Left cardiac atrium (tissue), 4 donors: ENCODE measurements around the gene CLC. TPM values are rescaled to one million over a fixed set of nuclear protein-coding genes. Genes with fewer than 3 reads are reported as not detected.
"Not testable (repeated sequence)": the region's sequence is repeated elsewhere in the genome, so short reads cannot be mapped to it uniquely, and the experiment has no call there.

ENCODE experiments used
- ATAC-seq, 2 donors: fragments of 200-7000 bp; cut with Tn5 transposase; one replicate each; pipeline ENCODE4 v1.9.1; 2020; ENCODE audit warnings: mild to moderate bottlenecking in 2 of 2, moderate library complexity in 2 of 2
- DNase-seq: peaks from one replicate; pipeline ENCODE4 v3.0.0-alpha.2; 2020
- intact Hi-C, 2 donors: fragments of 100-400 bp; cut with DNase I; formaldehyde crosslinking; loops; one replicate each; pipeline versions ENCODE4 v1.14.1 to v1.15.1; 2022 to 2023
- total RNA-seq, 2 donors: library from RNA; stranded (reverse); fragmentation: NEBNext Ultra II Directional; extraction: Animal tissue kit (Norgen Biotek cat#: 25700); gene quantifications; one replicate each; pipeline ENCODE4 v1.2.1, GENCODE V29; 2021
- donor health status: DM: no; HTN: yes; CAD: no.
- donor health status: DM: no; HTN: yes; CAD: no; lungs with severe emphysema.
- donor health status: DM: yes; HTN: yes; CAD: no.
- donor health status: Dilated cardiomyopathy.

Gene CLC
- total RNA-seq, 2 donors from 2014 or later: not detected

- DNase-seq: no peak
- intact Hi-C loops: no loop called here
- ATAC-seq: no peak
Observed at GRCh38 chr19:39733841-39734240, 4.0 kb downstream of the CLC start.

DNA sequence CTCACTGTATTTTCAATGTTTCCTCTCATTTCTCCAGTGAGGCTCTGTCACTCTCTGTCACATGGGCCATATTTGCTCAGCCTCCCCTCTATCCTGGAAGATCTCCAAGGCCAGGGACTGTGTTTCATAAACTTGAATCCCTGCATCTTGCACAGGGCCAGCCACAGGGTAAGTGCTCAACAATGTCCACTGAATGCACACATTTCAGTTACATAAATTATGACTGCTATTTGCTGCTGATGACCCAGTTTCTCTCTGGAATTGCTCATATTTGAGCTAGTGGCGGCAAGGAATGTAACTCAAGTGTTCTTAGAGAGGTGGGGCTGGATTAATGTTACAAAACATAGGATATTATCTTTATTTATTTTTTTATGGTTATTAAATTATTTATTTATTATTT lies 6.1 kb downstream of the CLC start:
- intact Hi-C loops: no loop called here
- no peak for DNase-seq
- no peak for ATAC-seq

DNA sequence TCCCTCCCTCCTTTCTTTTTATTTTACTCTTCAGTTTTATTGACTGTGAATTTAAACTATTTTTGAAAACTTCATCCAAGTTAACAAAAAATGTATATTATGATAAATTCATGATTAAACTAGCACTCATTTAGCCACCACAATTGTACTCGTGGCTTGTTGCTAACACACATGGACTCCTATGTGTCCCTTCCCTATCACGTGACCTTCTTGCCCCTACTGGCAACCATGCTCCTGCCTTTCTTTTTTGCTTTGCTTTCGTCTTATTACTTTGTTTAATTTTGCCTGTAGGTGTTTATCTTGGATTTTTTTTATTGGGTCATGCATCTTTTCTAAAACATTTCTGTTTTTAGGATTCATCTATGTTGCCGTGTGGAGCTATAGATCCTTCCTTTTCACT lies 8.2 kb downstream of the CLC start:
- DNase-seq: no peak

DNA sequence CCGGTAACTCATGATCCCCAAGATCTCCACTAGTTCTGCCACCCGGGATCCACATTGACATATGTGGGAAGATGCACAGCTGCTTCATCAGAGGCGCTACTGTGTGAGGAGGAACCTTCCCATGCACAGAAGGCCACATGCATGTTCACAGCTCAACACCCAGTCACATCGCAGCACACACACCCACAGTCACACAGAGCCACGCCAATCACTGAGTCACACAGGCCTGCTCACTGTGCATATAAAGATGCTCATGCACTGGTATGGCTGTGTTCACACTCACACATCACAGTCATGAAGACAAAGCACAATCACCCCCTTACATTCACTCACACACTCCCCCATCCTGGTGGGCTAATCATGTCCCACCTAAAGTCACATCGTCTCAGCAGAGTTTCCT lies 9.8 kb downstream of the CLC start:
- intact Hi-C loops: no loop called here
- no peak for DNase-seq
- ATAC-seq: no peak

More for the DNA sequence above, 8.2 kb downstream of the CLC start:
- ATAC-seq: no peak
- intact Hi-C loops: no loop called here

DNA sequence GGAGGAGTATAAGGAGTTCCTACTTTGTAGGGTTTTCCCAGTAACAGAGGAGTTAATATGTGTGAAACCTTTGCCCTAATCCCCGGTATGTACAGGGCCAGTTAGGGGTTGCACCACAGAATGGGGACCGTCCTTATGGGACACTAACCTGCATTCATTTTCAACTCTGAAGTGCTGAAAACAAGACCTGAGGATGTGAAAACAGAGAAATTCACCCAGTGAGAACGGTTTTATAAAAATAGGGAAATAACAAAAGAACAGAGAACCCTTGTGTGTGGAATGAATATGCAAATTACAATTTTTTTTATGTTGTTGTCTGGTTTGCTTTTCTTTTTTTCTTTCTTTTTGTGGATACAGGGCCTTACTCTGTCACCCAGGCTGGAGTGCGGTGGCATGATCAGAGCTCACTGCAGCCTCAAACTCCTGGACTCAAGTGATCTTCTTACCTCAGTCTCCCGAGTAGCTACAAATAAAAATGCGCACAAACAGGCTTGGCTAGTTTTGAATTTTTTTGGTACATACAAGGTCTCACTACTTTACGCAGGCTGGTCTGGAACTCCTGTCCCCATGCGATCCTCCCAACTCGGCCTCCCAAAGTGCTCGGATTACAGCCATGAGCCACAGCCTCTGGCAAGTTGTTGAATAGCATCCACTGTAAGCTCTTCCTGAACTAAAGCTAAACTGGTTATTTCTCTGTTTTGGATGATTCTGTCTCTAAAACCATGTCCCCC lies 10.6 kb downstream of the CLC start:
- DNase-seq (no peak), ATAC-seq (no peak)
- intact Hi-C loops: no loop called here

- DNase-seq (no peak), ATAC-seq (no peak)
- intact Hi-C loops: no loop called here
Observed at GRCh38 chr19:39725995-39726394, 11.8 kb downstream of the CLC start.

DNA sequence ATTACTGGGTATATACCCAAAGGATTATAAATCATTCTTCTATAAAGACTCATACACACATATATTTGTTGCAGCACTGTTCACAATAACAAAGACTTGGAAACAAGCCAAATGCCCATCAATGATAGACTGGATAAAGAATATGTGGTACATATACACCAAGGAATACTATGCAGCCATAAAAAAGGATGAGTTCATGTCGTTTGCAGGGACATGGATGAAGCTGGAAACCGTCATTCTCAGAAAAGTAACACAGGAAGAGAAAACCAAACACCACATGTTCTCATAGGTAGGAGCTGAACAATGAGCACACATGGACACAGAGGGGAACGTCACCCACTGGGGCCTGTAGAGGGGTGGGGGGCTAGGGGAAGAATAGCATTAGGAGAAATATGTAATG lies 17.7 kb downstream of the CLC start:
- DNase-seq, ATAC-seq, intact Hi-C loops: not testable (repeated sequence)

GRCh38 chr19:39710333-39710890 lies 27.4 kb downstream of the CLC start:
- no peak for ATAC-seq
- intact Hi-C loops: no loop called here
- no peak for DNase-seq

GRCh38 chr19:39709026-39709872 lies 28.6 kb downstream of the CLC start:
- intact Hi-C loops: no loop called here
- no peak for ATAC-seq
- DNase-seq: no peak

- intact Hi-C loops: no loop called here
- no peak for ATAC-seq
- DNase-seq: no peak
Observed at GRCh38 chr19:39708594-39708993, 29.2 kb downstream of the CLC start.

- no peak for ATAC-seq
- intact Hi-C loops: no loop called here
- DNase-seq: no peak
Observed at GRCh38 chr19:39705578-39706188, 32.1 kb downstream of the CLC start.

GRCh38 chr19:39704181-39705044 lies 33.4 kb downstream of the CLC start, which contains the start of gene LGALS14:
Gene LGALS14 (plus strand): TSS chr19:39704481. CDS start chr19:39704529, 48 bp downstream.
- DNase-seq (no peak), ATAC-seq (no peak)
- intact Hi-C loops: no loop called here

DNA sequence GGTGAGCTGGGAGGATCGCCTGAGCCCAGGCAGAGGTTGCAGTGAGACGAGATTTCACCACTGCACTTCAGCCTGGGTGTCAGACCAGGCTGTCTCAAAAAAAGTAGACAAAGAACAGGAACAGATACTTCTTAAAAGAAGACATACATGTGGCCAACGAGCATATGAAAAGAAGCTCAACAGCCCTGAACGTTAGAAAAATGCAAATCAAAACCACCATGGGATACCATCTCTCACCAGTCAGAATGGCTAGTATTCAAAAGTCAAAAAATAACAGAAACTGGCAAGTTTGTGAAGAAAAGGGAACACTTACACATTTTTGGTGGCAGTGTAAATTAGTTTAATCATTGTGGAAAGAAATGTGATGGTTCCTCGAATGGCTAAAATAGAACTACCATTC lies 36.5 kb downstream of the CLC start:
- intact Hi-C loops: no loop called here
- ATAC-seq: no peak
- no peak for DNase-seq

GRCh38 chr19:39698535-39698934 lies 39.3 kb downstream of the CLC start:
- intact Hi-C loops: no loop called here
- ATAC-seq (no peak), DNase-seq (no peak)

GRCh38 chr19:39696387-39696786 lies 41.4 kb downstream of the CLC start:
- DNase-seq (no peak), ATAC-seq (no peak)
- intact Hi-C loops: no loop called here

GRCh38 chr19:39695759-39696158 lies 42.1 kb downstream of the CLC start:
- intact Hi-C loops: no loop called here
- ATAC-seq (no peak), DNase-seq (no peak)

GRCh38 chr19:39692822-39693221 lies 45.0 kb downstream of the CLC start:
- ATAC-seq (no peak), DNase-seq (no peak)
- intact Hi-C loops: no loop called here

- no peak for DNase-seq
- intact Hi-C loops: no loop called here
- no peak for ATAC-seq
Observed at GRCh38 chr19:39692166-39692565, 45.7 kb downstream of the CLC start.

- ATAC-seq, intact Hi-C loops, DNase-seq: not testable (repeated sequence)
Observed at GRCh38 chr19:39688637-39689036, 49.2 kb downstream of the CLC start.
